Stimulated activated CD8-positive, alpha-beta memory T cell treated with anti-CD3 and anti-CD28 coated beads, Interleukin-4, amount 100 ng/mL, for 1 hour (primary cell): ENCODE results near the gene IGFBP3.
"Not testable (repeated sequence)": the region's sequence is repeated elsewhere in the genome, so short reads cannot be mapped to it uniquely, and the experiment has no call there.

Experiments used
- DNase-seq, 2 donors: peaks; one replicate each; pipeline ENCODE4 v3.0.0-alpha.2; 2020; ENCODE audit warnings: low read depth in 2 of 2, low spot score in 1 of 2

The IGFBP3 gene

GRCh38 chr7:45920502-45921380, at the start of gene IGFBP3:
IGFBP3 (minus strand) TSS chr7:45921272; CDS start chr7:45921140, 132 bp downstream.
- DNase-seq = no peak

GRCh38 chr7:45970454-45970853, 49.4 kb upstream of the IGFBP3 start:
- no peak for DNase-seq

- no peak for DNase-seq
Measured at GRCh38 chr7:45969940-45970339, 48.9 kb upstream of the IGFBP3 start.

- DNase-seq = no peak
Measured at GRCh38 chr7:45968856-45969541, 47.9 kb upstream of the IGFBP3 start.

- no peak for DNase-seq
Measured at GRCh38 chr7:45968312-45968711, 47.2 kb upstream of the IGFBP3 start.

- DNase-seq = no peak
Measured at GRCh38 chr7:45967591-45968157, 46.6 kb upstream of the IGFBP3 start.

- no peak for DNase-seq
Measured at GRCh38 chr7:45962861-45963260, 41.8 kb upstream of the IGFBP3 start.

GRCh38 chr7:45957721-45958120, 36.6 kb upstream of the IGFBP3 start:
- DNase-seq = no peak

GRCh38 chr7:45955286-45955685, 34.2 kb upstream of the IGFBP3 start:
- DNase-seq = no peak

- DNase-seq = not testable (repeated sequence)
Measured at GRCh38 chr7:45953055-45953454, 32.0 kb upstream of the IGFBP3 start.

- DNase-seq = no peak
Measured at GRCh38 chr7:45944058-45944457, 23.0 kb upstream of the IGFBP3 start.

- DNase-seq = no peak
Measured at GRCh38 chr7:45940939-45941338, 19.9 kb upstream of the IGFBP3 start.

GRCh38 chr7:45940237-45940781, 19.2 kb upstream of the IGFBP3 start:
- DNase-seq = not testable (repeated sequence)

GRCh38 chr7:45939574-45939973, 18.5 kb upstream of the IGFBP3 start:
- DNase-seq = no peak

- DNase-seq = no peak
Measured at GRCh38 chr7:45938626-45939302, 17.7 kb upstream of the IGFBP3 start.

- DNase-seq = no peak
Measured at GRCh38 chr7:45937862-45938261, 16.8 kb upstream of the IGFBP3 start.

- DNase-seq = no peak
Measured at GRCh38 chr7:45937301-45937700, 16.2 kb upstream of the IGFBP3 start.

- no peak for DNase-seq
Measured at GRCh38 chr7:45930967-45931366, 9.9 kb upstream of the IGFBP3 start.

- no peak for DNase-seq
Measured at GRCh38 chr7:45927721-45928120, 6.6 kb upstream of the IGFBP3 start.

GRCh38 chr7:45924283-45924682, 3.2 kb upstream of the IGFBP3 start:
- DNase-seq = no peak

GRCh38 chr7:45923818-45924217, 2.7 kb upstream of the IGFBP3 start:
- no peak for DNase-seq
